Measurements from ENCODE around the gene RSPO3. TPM values are rescaled to one million over a fixed set of nuclear protein-coding genes. Genes with fewer than 3 reads are reported as not detected.

Gene RSPO3
- total and polyA plus RNA-seq, 2 of the 13 experiments (the other 11 are each of a cell fraction or from before 2014, with no cell fraction given) = not detected

DNA sequence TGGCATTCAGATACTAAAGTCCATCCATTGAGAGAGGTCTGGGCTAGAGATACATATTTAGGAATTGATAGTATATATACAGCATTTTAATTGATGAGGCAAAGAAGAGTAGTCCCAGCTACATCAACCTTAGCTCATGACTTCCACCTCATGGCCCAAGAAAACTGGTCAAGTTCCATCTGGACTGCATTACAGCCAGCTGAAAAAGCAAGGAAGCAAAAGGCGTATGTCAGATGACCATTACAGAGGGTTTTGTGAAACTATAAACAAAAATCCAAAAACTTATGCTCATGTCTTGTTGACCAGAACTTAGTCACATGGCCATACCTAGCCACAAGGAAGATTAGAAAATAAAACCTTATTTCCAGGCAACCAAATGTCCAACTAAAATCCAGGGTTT lies 101.4 kb downstream of the RSPO3 start:
- no peak for TF ChIP-seq TAF15 (IDR thresholded peaks at IDR 0.05; ENCODE audit: low read depth, low read length, poor library complexity, severe bottlenecking)
- TF ChIP-seq TCF12 (IDR thresholded peaks at IDR 0.05) = no peak
- no peak for TF ChIP-seq TCF12 (CRISPR knock-in tag; IDR thresholded peaks at IDR 0.05)
- TF ChIP-seq ZSCAN20 (CRISPR knock-in tag; IDR thresholded peaks at IDR 0.05; ENCODE audit: borderline replicate concordance) = no peak
- no peak for TF ChIP-seq RORA (CRISPR knock-in tag; IDR thresholded peaks at IDR 0.05)
- TF ChIP-seq KLF12 (CRISPR knock-in tag; IDR thresholded peaks at IDR 0.05; ENCODE audit: borderline replicate concordance) = no peak
- TF ChIP-seq ZNF703 (CRISPR knock-in tag; IDR thresholded peaks at IDR 0.05; ENCODE audit: borderline replicate concordance) = no peak
- no peak for TF ChIP-seq SRSF1 (optimal IDR thresholded peaks at IDR 0.05; ENCODE audit: low read depth, low read length)
- TF ChIP-seq, protein P1, sequence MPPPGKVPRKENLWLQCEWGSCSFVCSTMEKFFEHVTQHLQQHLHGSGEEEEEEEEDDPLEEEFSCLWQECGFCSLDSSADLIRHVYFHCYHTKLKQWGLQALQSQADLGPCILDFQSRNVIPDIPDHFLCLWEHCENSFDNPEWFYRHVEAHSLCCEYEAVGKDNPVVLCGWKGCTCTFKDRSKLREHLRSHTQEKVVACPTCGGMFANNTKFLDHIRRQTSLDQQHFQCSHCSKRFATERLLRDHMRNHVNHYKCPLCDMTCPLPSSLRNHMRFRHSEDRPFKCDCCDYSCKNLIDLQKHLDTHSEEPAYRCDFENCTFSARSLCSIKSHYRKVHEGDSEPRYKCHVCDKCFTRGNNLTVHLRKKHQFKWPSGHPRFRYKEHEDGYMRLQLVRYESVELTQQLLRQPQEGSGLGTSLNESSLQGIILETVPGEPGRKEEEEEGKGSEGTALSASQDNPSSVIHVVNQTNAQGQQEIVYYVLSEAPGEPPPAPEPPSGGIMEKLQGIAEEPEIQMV (CRISPR knock-in tag; IDR thresholded peaks at IDR 0.05; ENCODE audit: low read depth) = no peak
- no peak for TF ChIP-seq CHCHD3 (CRISPR knock-in tag; IDR thresholded peaks at IDR 0.05)
- no peak for TF ChIP-seq CREB1 (IDR thresholded peaks at IDR 0.05)
- no peak for TF ChIP-seq CREB1 (CRISPR knock-in tag; IDR thresholded peaks at IDR 0.05)
- no peak for TF ChIP-seq SNRNP70 (IDR thresholded peaks at IDR 0.05; ENCODE audit: low read depth, low read length)
- no peak for TF ChIP-seq ATAD3A (CRISPR knock-in tag; IDR thresholded peaks at IDR 0.05)
- TF ChIP-seq, protein P2, sequence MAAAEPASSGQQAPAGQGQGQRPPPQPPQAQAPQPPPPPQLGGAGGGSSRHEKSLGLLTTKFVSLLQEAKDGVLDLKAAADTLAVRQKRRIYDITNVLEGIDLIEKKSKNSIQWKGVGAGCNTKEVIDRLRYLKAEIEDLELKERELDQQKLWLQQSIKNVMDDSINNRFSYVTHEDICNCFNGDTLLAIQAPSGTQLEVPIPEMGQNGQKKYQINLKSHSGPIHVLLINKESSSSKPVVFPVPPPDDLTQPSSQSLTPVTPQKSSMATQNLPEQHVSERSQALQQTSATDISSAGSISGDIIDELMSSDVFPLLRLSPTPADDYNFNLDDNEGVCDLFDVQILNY (CRISPR knock-in tag; conservative IDR thresholded peaks at IDR 0.05) = no peak
- TF ChIP-seq ZNF235 (CRISPR knock-in tag; IDR thresholded peaks at IDR 0.05; ENCODE audit: borderline replicate concordance) = no peak
- TF ChIP-seq, protein P3, sequence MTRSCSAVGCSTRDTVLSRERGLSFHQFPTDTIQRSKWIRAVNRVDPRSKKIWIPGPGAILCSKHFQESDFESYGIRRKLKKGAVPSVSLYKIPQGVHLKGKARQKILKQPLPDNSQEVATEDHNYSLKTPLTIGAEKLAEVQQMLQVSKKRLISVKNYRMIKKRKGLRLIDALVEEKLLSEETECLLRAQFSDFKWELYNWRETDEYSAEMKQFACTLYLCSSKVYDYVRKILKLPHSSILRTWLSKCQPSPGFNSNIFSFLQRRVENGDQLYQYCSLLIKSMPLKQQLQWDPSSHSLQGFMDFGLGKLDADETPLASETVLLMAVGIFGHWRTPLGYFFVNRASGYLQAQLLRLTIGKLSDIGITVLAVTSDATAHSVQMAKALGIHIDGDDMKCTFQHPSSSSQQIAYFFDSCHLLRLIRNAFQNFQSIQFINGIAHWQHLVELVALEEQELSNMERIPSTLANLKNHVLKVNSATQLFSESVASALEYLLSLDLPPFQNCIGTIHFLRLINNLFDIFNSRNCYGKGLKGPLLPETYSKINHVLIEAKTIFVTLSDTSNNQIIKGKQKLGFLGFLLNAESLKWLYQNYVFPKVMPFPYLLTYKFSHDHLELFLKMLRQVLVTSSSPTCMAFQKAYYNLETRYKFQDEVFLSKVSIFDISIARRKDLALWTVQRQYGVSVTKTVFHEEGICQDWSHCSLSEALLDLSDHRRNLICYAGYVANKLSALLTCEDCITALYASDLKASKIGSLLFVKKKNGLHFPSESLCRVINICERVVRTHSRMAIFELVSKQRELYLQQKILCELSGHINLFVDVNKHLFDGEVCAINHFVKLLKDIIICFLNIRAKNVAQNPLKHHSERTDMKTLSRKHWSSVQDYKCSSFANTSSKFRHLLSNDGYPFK (CRISPR knock-in tag; IDR thresholded peaks at IDR 0.05; ENCODE audit: borderline replicate concordance) = no peak
- TF ChIP-seq ERF (CRISPR knock-in tag; IDR thresholded peaks at IDR 0.05) = no peak
- TF ChIP-seq ZNF256 (CRISPR knock-in tag; conservative IDR thresholded peaks at IDR 0.05) = no peak
- Histone ChIP-seq H2AFZ (ENCODE audit: low read length) (no peak overlapping the region), H3K27ac (ENCODE audit: extremely low read length, insufficient read depth, low read length) (no peak overlapping the region), H3K4me2 (ENCODE audit: low read depth, low read length) (no peak overlapping the region), H4K20me1 (ENCODE audit: insufficient read depth, low read length) (no peaks in the 10 kb centered on the region), H3K9ac (ENCODE audit: insufficient read depth, low read depth, low read length) (no peak overlapping the region), H3K36me3 (replicated peaks in 1 of 2; ENCODE audit: control insufficient read depth in 1 of 2, insufficient read depth in 2 of 2, low read length in 2 of 2) (no peaks in the 10 kb centered on the region), H3K27me3 (ENCODE audit: control insufficient read depth in 1 of 2, insufficient read depth in 2 of 2, low read length in 2 of 2) (no peaks in the 10 kb centered on the region), H3K4me1 (ENCODE audit: insufficient read depth, low read length) (peaks cover 24% of the 10 kb centered on the region), H3K4me3 (replicated peaks in 1 of 3; ENCODE audit: insufficient read depth in 1 of 3, low read depth in 2 of 3, low read length in 3 of 3) (no peak overlapping the region), H3K79me2 (ENCODE audit: insufficient read depth, low read length) (no peaks in the 10 kb centered on the region), H3K9me3 (ENCODE audit: low read length) (no peaks in the 10 kb centered on the region)
- DNase-seq (ENCODE audit: low spot score) (no peak), FAIRE-seq (no peak), ATAC-seq (no peak)
- in situ Hi-C loops (cut with HindIII; ENCODE audit: extremely low pct_ligation_motif_present, low pct_unique_long_range_greater_than_20kb) = no loop called here
- WGBS (ENCODE audit: low lambda C conversion rate) = 94% methylated on average over 1 of the region's 1 CpG
- CTCF ChIA-PET (ENCODE audit: low intra/inter-chr PET ratio, low total read pairs) = no interaction called here
- POLR2A ChIA-PET = no interaction called here
- intact Hi-C loops (cut with micrococcal nuclease; ENCODE audit: unreplicated experiment) = no loop called here
- BruUV-seq (replicated peaks) = no TSS peak

Measured in HepG2 (cell line).